HCT116 (cell line): ENCODE measurements around the gene ATXN1. TPM values are rescaled to one million over a fixed set of nuclear protein-coding genes. Genes with fewer than 3 reads are reported as not detected.

Source experiments
- ATAC-seq: fragments of 200-7000 bp; cut with Tn5 transposase; 2 replicates; pipeline ENCODE4 v1.9.1; 2020; ENCODE audit warnings: mild to moderate bottlenecking, moderate library complexity
- BruUV-seq: library from RNA; stranded (reverse); fragments of 400-500 nt; replicated peaks from 2 replicates; lab custom pipeline; 2021; lab: Mats Ljungman, UMichigan
- CTCF ChIA-PET: fragments of 300-600 bp; sonication (Branson Sonifier 250); formaldehyde crosslinking; loops from one replicate; lab custom pipeline; 2021; ENCODE audit warnings: antibody characterized with exemption; lab: Charles Lee
- POLR2A ChIA-PET: fragments of 300-600, 350-600 bp; sonication (Branson Sonifier 250); formaldehyde crosslinking; loops from one replicate; lab custom pipeline; 2021; ENCODE audit warnings: antibody characterized with exemption; lab: Charles Lee
- RAD21 ChIA-PET, 2 experiments: fragments of 300-600 bp; sonication (Branson Sonifier 250); formaldehyde crosslinking; loops; one replicate each; lab custom pipeline; 2023; ENCODE audit warnings: low total read pairs in 2 of 2; ENCODE audit not compliant: uncharacterized antibody in 2 of 2, unreplicated experiment in 2 of 2, low non-redundant PET in 1 of 2; lab: Charles Lee
- DNase-seq: peaks from one replicate; pipeline ENCODE4 v3.0.0-alpha.2; 2010; ENCODE audit warnings: low read depth, low spot score
- H2AFZ ChIP-seq: fragments of 200-600 bp; shearing (Covaris generic), sonication (generic); 2 replicates; pipeline ENCODE4 v1.6.1; 2017; ENCODE audit warnings: low read depth, mixed run types, mixed read lengths, antibody characterized with exemption, low read length; ENCODE audit not compliant: poor library complexity, severe bottlenecking
- H3K27ac ChIP-seq: 2 replicates; pipeline ENCODE4 v1.5.1; 2012; ENCODE audit warnings: low read depth, low read length
- H3K27me3 ChIP-seq: fragments of 200-600 bp; sonication (generic); 2 replicates; pipeline ENCODE4 v1.6.1; 2016; ENCODE audit warnings: mixed run types, low read length, mixed read lengths; ENCODE audit not compliant: insufficient read depth
- H3K36me3 ChIP-seq, 2 experiments: fragments of 200-500 bp in 1 of 2; fragments of 200-600 bp in 1 of 2; sonication (Bioruptor generic) in 1 of 2; sonication (generic) in 1 of 2; 2 replicates each; pipeline versions ENCODE4 v1.5.1 to v1.6.1; 2014 to 2016; ENCODE audit warnings: low read length in 2 of 2, inconsistent platforms in 1 of 2, mixed read lengths in 1 of 2, mixed run types in 1 of 2; ENCODE audit not compliant: insufficient read depth in 2 of 2, control insufficient read depth in 1 of 2
- H3K4me1 ChIP-seq, 2 experiments: fragments of 200-600 bp in 1 of 2; sonication (generic) in 1 of 2; 2 replicates each; pipeline versions ENCODE4 v1.5.1 to v1.6.1; 2012 to 2017; ENCODE audit warnings: low read length in 2 of 2, inconsistent platforms in 1 of 2, mild to moderate bottlenecking in 1 of 2, mixed read lengths in 1 of 2, mixed run types in 1 of 2, moderate library complexity in 1 of 2; ENCODE audit not compliant: insufficient read depth in 2 of 2, control insufficient read depth in 1 of 2
- H3K4me2 ChIP-seq: fragments of 200-600 bp; sonication (generic); 2 replicates; pipeline ENCODE4 v1.6.1; 2017; ENCODE audit warnings: mixed run types, low read length, mixed read lengths
- H3K4me3 ChIP-seq, 2 experiments: fragments of 200-600 bp in 1 of 2; sonication (generic) in 1 of 2; replicated peaks in 1 of 2; 2 replicates each; pipeline ENCODE4 v1.5.1; 2011 to 2016; ENCODE audit warnings: low read length in 2 of 2, control low read depth in 1 of 2, low read depth in 1 of 2, mild to moderate bottlenecking in 1 of 2, mixed read lengths in 1 of 2, mixed run types in 1 of 2
- H3K79me2 ChIP-seq: fragments of 200-600 bp; sonication (generic); 2 replicates; pipeline ENCODE4 v1.6.1; 2017; ENCODE audit warnings: mild to moderate bottlenecking, mixed run types, low read length, moderate library complexity, mixed read lengths; ENCODE audit not compliant: insufficient read depth
- H3K9ac ChIP-seq: fragments of 200-600 bp; sonication (generic); 2 replicates; pipeline ENCODE4 v1.6.1; 2016; ENCODE audit warnings: low read length, mixed read lengths
- H3K9me2 ChIP-seq: fragments of 200-600 bp; sonication (generic), shearing (Covaris generic); 2 replicates; pipeline ENCODE4 v1.6.1; 2017; ENCODE audit warnings: mixed run types, mild to moderate bottlenecking, moderate library complexity; ENCODE audit not compliant: insufficient read depth
- H3K9me3 ChIP-seq, 2 experiments: fragments of 200-500 bp in 1 of 2; fragments of 200-600 bp in 1 of 2; sonication (Bioruptor generic) in 1 of 2; sonication (generic) in 1 of 2; 2 replicates each; pipeline ENCODE4 v1.6.1; 2014 to 2017; ENCODE audit warnings: low read length in 2 of 2, mixed read lengths in 2 of 2, inconsistent platforms in 1 of 2, low read depth in 1 of 2, mild to moderate bottlenecking in 1 of 2, mixed run types in 1 of 2, moderate library complexity in 1 of 2; ENCODE audit not compliant: control insufficient read depth in 1 of 2, insufficient read depth in 1 of 2
- H4K20me1 ChIP-seq: fragments of 200-600 bp; sonication (generic), shearing (Covaris generic); 2 replicates; pipeline ENCODE4 v1.6.1; 2017; ENCODE audit warnings: mixed run types, mild to moderate bottlenecking, moderate library complexity; ENCODE audit not compliant: insufficient read depth
- ELF1 ChIP-seq: IDR thresholded peaks from 2 replicates; pipeline ENCODE4 v1.6.1; 2012; ENCODE audit warnings: low read depth, borderline replicate concordance
- EZH2 ChIP-seq: fragments of 200-600 bp; sonication (generic); IDR thresholded peaks from 2 replicates; pipeline ENCODE4 v1.6.1; 2017; ENCODE audit warnings: antibody characterized with exemption, mixed run types
- EZH2phosphoT487 ChIP-seq: fragments of 200-600 bp; IDR thresholded peaks from 2 replicates; pipeline ENCODE4 v1.6.1; 2018; ENCODE audit warnings: antibody characterized with exemption, borderline replicate concordance
- FOSL1 ChIP-seq: IDR thresholded peaks from 2 replicates; pipeline ENCODE4 v1.6.1; 2012; ENCODE audit warnings: low read depth
- JUND ChIP-seq: IDR thresholded peaks from 2 replicates; pipeline ENCODE4 v1.6.1; 2012
- POLR2A ChIP-seq: IDR thresholded peaks from 2 replicates; pipeline ENCODE4 v1.7.0; 2011; ENCODE audit warnings: borderline replicate concordance; ENCODE audit not compliant: insufficient read depth, insufficient read length; ENCODE audit errors: extremely low read depth
- intact Hi-C: fragments of 100-400 bp; cut with micrococcal nuclease; formaldehyde crosslinking; loops from 2 replicates; pipeline ENCODE4 v1.10.0; 2022
- total RNA-seq: library from RNA; stranded (reverse); gene quantifications from one replicate; pipeline ENCODE4 v1.2.1, GENCODE V29; 2021; ENCODE audit not compliant: unreplicated experiment
- TF ChIP-seq, protein P1 (sequence below): IDR thresholded peaks from 2 replicates; pipeline ENCODE4 v1.6.1; 2011; ENCODE audit warnings: mild to moderate bottlenecking, low read length, moderate library complexity; ENCODE audit not compliant: insufficient replicate concordance; ENCODE audit errors: extremely low read depth
- TF ChIP-seq, protein P2 (sequence below): IDR thresholded peaks from 2 replicates; pipeline ENCODE4 v1.6.1; 2012

ATXN1 gene
- total RNA-seq, 1 experiment from 2014 or later: 21.0 TPM

GRCh38 chr6:16595514-16596120, 165.6 kb downstream of the ATXN1 start:
- Histone ChIP-seq H3K4me1 (no peaks in the 10 kb centered on the region), H2AFZ (no peak overlapping the region), H3K4me3 (no peak overlapping the region), H3K9ac (no peak overlapping the region), H3K9me2 (no peaks in the 10 kb centered on the region), H3K9me3 (no peaks in the 10 kb centered on the region), H3K4me2 (no peak overlapping the region), H3K79me2 (no peaks in the 10 kb centered on the region), H3K27me3 (no peaks in the 10 kb centered on the region), H4K20me1 (no peaks in the 10 kb centered on the region), H3K27ac (no peak overlapping the region), H3K36me3 (no peaks in the 10 kb centered on the region)
- DNase-seq: no peak
- POLR2A ChIA-PET: no interaction called here
- CTCF ChIA-PET: no interaction called here
- no peak for ATAC-seq
- RAD21 ChIA-PET: no interaction called here
- intact Hi-C loops: no loop called here
- BruUV-seq: no TSS peak
- no peak for TF ChIP-seq ELF1

DNA sequence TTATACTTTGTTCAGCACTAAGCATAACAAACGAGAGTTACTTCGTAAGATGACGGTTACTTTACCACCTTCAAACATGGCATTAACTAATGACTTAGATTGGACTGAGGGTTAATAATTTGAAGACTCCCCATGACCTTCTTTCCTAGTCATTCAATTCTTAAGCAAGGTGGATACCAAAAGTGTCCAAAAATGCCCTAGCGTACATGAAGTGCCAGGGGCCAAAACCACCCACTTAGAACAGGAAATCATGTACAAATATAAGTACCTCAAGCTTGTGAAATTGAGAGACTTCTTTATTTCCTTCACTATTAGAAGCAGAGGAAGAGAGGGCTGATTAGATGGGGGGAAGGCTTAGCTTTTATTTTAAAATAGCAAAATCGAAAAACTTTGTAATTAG, 166.4 kb downstream of the ATXN1 start:
- H4K20me1 ChIP-seq: no peaks in the 10 kb centered on the region
- DNase-seq: no peak
- POLR2A ChIA-PET: no interaction called here
- H3K4me3 ChIP-seq: no peak overlapping the region
- intact Hi-C loops: no loop called here
- no peaks in the 10 kb centered on the region for H3K79me2 ChIP-seq
- H3K4me2 ChIP-seq: no peak overlapping the region
- RAD21 ChIA-PET: no interaction called here
- no peak overlapping the region for H3K9ac ChIP-seq
- no peaks in the 10 kb centered on the region for H3K4me1 ChIP-seq
- H2AFZ ChIP-seq: no peak overlapping the region
- H3K9me3 ChIP-seq: no peaks in the 10 kb centered on the region
- no peak for ATAC-seq
- CTCF ChIA-PET: no interaction called here
- no peaks in the 10 kb centered on the region for H3K27me3 ChIP-seq
- no TSS peak for BruUV-seq
- no peak overlapping the region for H3K27ac ChIP-seq
- no peak for TF ChIP-seq FOSL1
- no peak for TF ChIP-seq JUND
- no peak for TF ChIP-seq POLR2A
- no peak for TF ChIP-seq ELF1
- TF ChIP-seq, protein P1, sequence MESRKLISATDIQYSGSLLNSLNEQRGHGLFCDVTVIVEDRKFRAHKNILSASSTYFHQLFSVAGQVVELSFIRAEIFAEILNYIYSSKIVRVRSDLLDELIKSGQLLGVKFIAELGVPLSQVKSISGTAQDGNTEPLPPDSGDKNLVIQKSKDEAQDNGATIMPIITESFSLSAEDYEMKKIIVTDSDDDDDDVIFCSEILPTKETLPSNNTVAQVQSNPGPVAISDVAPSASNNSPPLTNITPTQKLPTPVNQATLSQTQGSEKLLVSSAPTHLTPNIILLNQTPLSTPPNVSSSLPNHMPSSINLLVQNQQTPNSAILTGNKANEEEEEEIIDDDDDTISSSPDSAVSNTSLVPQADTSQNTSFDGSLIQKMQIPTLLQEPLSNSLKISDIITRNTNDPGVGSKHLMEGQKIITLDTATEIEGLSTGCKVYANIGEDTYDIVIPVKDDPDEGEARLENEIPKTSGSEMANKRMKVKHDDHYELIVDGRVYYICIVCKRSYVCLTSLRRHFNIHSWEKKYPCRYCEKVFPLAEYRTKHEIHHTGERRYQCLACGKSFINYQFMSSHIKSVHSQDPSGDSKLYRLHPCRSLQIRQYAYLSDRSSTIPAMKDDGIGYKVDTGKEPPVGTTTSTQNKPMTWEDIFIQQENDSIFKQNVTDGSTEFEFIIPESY: no peak
- TF ChIP-seq EZH2phosphoT487: no peak
- TF ChIP-seq, protein P2, sequence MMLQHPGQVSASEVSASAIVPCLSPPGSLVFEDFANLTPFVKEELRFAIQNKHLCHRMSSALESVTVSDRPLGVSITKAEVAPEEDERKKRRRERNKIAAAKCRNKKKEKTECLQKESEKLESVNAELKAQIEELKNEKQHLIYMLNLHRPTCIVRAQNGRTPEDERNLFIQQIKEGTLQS: no peak
- TF ChIP-seq EZH2: no peak
- H3K36me3 ChIP-seq: no peaks in the 10 kb centered on the region
- no peaks in the 10 kb centered on the region for H3K9me2 ChIP-seq
